Measurements from ENCODE around the gene SUPT20HL1. TPM values are rescaled to one million over a fixed set of nuclear protein-coding genes. Genes with fewer than 3 reads are reported as not detected.
"Not testable (repeated sequence)": the region's sequence is repeated elsewhere in the genome, so short reads cannot be mapped to it uniquely, and the experiment has no call there.

Gene SUPT20HL1
- total RNA-seq, 4 donors from 2014 or later = not detected

DNA sequence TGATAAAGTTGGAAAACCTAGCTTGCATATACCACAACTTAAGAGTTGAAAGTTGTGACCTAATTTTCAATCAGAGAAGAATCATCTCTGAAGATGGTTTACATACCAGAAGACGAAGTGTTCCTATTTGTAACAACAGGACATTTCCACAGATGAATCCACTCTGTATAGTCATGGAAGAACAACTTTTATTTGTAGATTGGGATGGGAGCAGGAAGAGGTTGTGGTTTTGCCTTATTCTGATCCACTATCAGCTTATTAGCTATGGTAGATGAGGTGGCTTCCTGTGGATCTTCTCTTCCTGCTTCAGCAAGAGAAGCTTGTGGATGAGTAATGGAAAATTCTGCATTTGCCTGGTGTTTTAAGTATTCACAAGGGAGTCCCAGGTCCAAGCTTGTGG, 18.6 kb upstream of the SUPT20HL1 start:
- no peak for DNase-seq (ENCODE audit: low spot score)
- ATAC-seq (ENCODE audit: low FRiP score) = no peak
- TF ChIP-seq, protein P1, sequence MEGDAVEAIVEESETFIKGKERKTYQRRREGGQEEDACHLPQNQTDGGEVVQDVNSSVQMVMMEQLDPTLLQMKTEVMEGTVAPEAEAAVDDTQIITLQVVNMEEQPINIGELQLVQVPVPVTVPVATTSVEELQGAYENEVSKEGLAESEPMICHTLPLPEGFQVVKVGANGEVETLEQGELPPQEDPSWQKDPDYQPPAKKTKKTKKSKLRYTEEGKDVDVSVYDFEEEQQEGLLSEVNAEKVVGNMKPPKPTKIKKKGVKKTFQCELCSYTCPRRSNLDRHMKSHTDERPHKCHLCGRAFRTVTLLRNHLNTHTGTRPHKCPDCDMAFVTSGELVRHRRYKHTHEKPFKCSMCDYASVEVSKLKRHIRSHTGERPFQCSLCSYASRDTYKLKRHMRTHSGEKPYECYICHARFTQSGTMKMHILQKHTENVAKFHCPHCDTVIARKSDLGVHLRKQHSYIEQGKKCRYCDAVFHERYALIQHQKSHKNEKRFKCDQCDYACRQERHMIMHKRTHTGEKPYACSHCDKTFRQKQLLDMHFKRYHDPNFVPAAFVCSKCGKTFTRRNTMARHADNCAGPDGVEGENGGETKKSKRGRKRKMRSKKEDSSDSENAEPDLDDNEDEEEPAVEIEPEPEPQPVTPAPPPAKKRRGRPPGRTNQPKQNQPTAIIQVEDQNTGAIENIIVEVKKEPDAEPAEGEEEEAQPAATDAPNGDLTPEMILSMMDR (IDR thresholded peaks at IDR 0.05) = no peak

DNA sequence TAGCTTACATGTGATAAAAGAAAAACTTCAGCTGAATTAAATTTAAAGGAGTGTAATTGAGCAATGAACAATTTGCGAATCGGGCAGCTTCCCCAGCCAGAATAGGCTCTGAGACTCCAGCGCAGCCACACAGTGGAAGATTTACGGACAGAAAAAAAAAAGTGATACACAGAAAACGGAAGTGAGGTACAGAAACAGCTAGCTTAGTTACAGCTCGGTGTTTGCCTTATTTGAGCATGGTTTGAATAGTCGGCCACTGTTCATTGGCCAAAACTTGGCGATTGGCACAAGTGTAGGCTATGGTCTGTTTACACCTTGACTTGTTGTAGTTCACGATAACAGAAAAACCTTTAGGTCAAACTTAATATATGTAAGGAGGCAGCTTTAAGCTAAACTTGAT, 16.7 kb upstream of the SUPT20HL1 start:
- DNase-seq (ENCODE audit: low spot score) (no peak), ATAC-seq (ENCODE audit: low FRiP score) (no peak)
- TF ChIP-seq, protein P1 (IDR thresholded peaks at IDR 0.05) = no peak

DNA sequence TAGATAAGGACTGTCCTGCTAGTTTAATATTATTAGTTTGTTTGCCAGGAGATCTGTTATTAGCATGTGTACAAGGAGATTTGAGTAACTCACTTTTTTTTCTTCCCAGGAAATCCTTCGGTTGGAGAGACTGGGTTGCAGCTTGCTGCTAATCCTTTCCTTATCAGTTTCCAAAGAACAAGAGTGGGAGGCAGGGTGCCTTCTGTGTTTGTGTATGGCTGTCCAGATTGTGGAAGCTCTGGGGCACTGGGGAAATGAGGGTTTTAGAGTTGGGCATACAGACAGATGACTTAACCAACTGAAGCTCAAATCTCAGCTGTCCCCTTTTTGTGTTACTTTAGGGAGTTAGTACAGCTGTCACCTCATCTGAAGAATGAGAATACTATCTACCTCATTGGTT, 12.6 kb upstream of the SUPT20HL1 start:
- DNase-seq (ENCODE audit: low spot score) = no peak
- ATAC-seq (ENCODE audit: low FRiP score) = no peak
- TF ChIP-seq, protein P1 (IDR thresholded peaks at IDR 0.05) = no peak

DNA sequence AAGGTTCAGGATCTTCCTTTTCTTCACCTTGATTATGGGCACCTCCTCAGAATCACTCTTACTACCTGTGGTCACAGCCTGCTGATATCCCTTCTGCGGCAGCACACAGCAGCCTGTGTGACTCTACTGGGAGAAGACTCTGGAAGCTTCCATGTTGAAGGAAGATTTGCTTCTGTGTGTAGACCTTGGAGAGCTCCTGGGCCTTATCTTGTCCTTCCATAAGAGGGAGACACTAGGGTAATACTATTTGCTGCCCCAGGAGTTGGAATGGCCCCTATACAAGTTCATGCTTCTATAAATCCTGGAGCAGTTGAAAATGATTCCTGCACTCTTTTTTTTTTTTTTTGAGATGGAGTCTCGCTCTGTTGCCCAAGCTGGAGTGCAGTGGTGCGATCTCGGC, 10.2 kb upstream of the SUPT20HL1 start:
- ATAC-seq (ENCODE audit: low FRiP score) (no peak), DNase-seq (ENCODE audit: low spot score) (no peak)
- TF ChIP-seq, protein P1 (IDR thresholded peaks at IDR 0.05) = no peak

DNA sequence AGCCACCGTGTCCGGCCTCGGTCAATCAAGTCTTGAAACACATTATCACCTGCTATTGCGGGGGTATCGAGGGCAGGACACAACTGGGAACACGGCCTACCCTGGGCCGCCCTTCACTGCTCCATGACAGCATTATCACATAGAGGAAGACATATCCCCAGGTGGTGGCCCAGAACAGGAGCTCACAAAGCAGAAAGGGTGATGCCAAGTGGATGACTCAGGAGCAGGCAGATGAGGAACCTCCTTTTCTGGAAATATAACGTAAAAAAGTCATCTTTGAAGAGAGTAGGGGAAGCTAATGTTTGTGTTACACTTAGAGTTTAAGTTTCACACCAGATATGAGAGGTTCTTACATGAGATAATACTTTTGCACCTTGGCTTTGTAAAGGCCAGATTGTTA, 5.3 kb upstream of the SUPT20HL1 start:
- TF ChIP-seq, protein P1 (IDR thresholded peaks at IDR 0.05) = no peak

DNA sequence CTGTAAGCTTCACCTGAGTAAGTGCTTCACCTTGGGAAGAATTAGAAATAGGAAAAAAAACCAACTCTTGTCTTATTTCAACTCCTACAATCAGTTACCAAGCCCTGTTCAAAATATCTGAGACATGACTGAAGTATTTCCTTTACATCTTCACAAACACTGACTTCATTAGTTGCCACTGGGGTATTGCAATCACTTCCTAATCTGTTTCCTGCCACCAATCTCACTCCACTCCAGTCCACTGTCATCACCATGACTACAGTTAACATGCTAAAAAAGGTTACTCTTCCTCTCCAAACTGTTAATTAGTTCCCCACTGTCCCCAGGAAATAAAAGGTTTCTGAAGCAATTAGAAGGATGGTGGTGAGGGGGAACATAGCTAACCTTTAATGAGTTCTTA, 3.3 kb upstream of the SUPT20HL1 start:
- ATAC-seq (ENCODE audit: low FRiP score) = no peak
- no peak for DNase-seq (ENCODE audit: low spot score)
- TF ChIP-seq, protein P1 (IDR thresholded peaks at IDR 0.05) = no peak

More for the DNA sequence above, 5.3 kb upstream of the SUPT20HL1 start:
- ATAC-seq (ENCODE audit: low FRiP score) (no peak), DNase-seq (ENCODE audit: low spot score) (no peak)

DNA sequence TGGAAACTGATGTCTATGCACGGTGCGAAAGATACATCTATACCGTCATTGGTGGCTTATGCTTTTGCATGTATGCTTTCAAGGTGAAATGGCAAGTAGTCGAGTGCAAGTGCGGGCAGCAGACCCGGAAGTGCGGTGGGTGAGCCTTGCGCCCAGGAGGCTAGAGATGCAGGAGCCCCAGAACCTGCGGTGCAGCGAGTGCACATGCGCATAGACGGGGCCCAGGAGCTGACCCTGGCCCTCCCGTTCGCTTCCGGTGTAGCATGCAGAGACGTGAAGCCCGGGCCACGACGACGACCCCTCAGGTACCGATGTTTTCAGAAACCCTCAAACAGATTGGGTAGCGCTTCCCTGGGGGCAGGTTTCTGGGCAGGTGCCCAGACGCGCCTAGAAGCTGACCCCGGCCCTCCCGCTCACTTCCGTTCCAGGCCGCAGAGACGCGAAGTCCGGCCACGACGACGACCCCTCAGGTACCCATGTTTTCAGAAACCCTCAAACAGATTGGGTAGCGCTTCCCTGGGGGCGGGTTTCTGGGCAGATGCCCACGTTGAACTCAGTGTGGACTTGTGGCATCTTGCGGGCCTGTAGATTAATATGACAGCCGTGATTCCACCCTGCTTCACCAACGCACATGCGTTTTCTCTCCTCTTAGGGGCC, 1.8 kb downstream of the SUPT20HL1 start:
- not testable (repeated sequence) for ATAC-seq (ENCODE audit: low FRiP score); DNase-seq (ENCODE audit: low spot score)

DNA sequence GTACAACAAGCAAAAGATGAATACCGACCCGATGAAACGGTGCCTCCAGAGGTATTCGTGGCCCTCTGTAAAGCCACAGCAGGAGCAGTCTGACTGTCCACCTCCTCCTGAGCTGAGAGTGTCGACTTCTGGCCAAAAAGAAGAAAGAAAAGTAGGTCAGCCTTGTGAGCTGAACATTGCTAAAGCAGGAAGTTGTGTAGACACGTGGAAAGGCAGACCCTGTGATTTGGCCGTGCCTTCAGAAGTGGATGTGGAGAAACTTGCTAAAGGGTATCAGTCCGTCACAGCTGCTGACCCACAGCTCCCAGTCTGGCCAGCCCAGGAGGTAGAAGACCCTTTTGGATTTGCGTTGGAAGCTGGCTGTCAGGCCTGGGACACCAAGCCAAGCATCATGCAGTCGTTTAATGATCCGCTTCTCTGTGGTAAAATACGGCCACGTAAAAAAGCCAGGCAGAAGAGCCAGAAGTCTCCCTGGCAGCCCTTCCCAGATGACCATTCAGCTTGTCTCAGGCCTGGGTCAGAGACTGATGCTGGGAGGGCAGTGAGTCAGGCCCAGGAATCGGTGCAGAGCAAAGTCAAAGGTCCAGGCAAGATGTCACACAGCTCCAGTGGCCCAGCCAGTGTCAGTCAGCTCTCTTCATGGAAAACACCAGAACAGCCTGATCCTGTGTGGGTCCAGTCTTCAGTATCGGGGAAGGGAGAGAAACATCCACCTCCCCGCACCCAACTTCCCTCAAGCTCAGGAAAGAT, 3.2 kb downstream of the SUPT20HL1 start:
- not testable (repeated sequence) for ATAC-seq (ENCODE audit: low FRiP score)

More for the DNA sequence above, 3.2 kb downstream of the SUPT20HL1 start:
- DNase-seq (ENCODE audit: low spot score) = not testable (repeated sequence)

Data from omental fat pad (tissue), 4 donors.